CD14-positive monocyte (primary cell): ENCODE measurements around the gene PLCB1. TPM values are rescaled to one million over a fixed set of nuclear protein-coding genes. Genes with fewer than 3 reads are reported as not detected.

Source experiments
- DNase-seq, 3 donors: peaks; one replicate each; pipeline ENCODE4 v3.0.0-alpha.2; 2011 to 2022
- H2AFZ ChIP-seq: 2 replicates; pipeline ENCODE4 v1.6.0; 2012; ENCODE audit warnings: mild to moderate bottlenecking, low read depth, low read length, inconsistent platforms; ENCODE audit not compliant: insufficient read depth, poor library complexity, severe bottlenecking
- H3K27ac ChIP-seq, 2 donors: 1 replicate in 1 of 2; 2 replicates in 1 of 2; pipeline ENCODE4 v1.5.1; 2012 to 2013; ENCODE audit warnings: low read length in 2 of 2, control low read depth in 1 of 2, inconsistent platforms in 1 of 2, low read depth in 1 of 2, mild to moderate bottlenecking in 1 of 2
- H3K27me3 ChIP-seq, 2 donors: one replicate each; pipeline versions ENCODE4 v1.6.0 to v1.6.1; 2011 to 2013; ENCODE audit warnings: low read length in 2 of 2; ENCODE audit not compliant: control insufficient read depth in 2 of 2, insufficient read depth in 2 of 2
- H3K36me3 ChIP-seq, 2 donors: replicated peaks in 1 of 2; 1 replicate in 1 of 2; 2 replicates in 1 of 2; pipeline versions ENCODE4 v1.5.1 to v1.6.1; 2012 to 2013; ENCODE audit warnings: low read length in 2 of 2, control low read depth in 1 of 2, inconsistent platforms in 1 of 2, mild to moderate bottlenecking in 1 of 2; ENCODE audit not compliant: insufficient read depth in 2 of 2, control insufficient read depth in 1 of 2
- H3K4me1 ChIP-seq, 2 donors: 1 replicate in 1 of 2; 2 replicates in 1 of 2; pipeline versions ENCODE4 v1.5.1 to v1.6.1; 2012 to 2013; ENCODE audit warnings: low read length in 2 of 2, control low read depth in 1 of 2, inconsistent platforms in 1 of 2, mild to moderate bottlenecking in 1 of 2, moderate library complexity in 1 of 2; ENCODE audit not compliant: insufficient read depth in 2 of 2, control insufficient read depth in 1 of 2
- H3K4me2 ChIP-seq: replicated peaks from 2 replicates; pipeline ENCODE3; 2012; ENCODE audit warnings: low read length, moderate library complexity, mild to moderate bottlenecking; ENCODE audit not compliant: poor library complexity, severe bottlenecking; ENCODE audit errors: extremely low read depth
- H3K4me3 ChIP-seq, 3 experiments: fragments of 200-600 bp in 1 of 3; sonication (generic) in 1 of 3; replicated peaks in 1 of 3; 1 replicate in 2 of 3; 2 replicates in 1 of 3; pipeline ENCODE4 v1.5.1; 2011 to 2013; ENCODE audit warnings: low read length in 3 of 3, mild to moderate bottlenecking in 3 of 3, control low read depth in 2 of 3, low read depth in 2 of 3, inconsistent platforms in 1 of 3, moderate library complexity in 1 of 3
- H3K79me2 ChIP-seq: 2 replicates; pipeline ENCODE4 v1.6.0; 2012; ENCODE audit warnings: mild to moderate bottlenecking, control low read depth, inconsistent platforms, low read length, moderate library complexity; ENCODE audit not compliant: insufficient read depth
- H3K9ac ChIP-seq: 2 replicates; pipeline ENCODE4 v1.6.0; 2017; ENCODE audit warnings: low read length, mild to moderate bottlenecking; ENCODE audit not compliant: insufficient read depth, poor library complexity, severe bottlenecking
- H3K9me3 ChIP-seq, 2 donors: replicated peaks in 1 of 2; 1 replicate in 1 of 2; 2 replicates in 1 of 2; pipeline versions ENCODE4 v1.5.1 to v1.6.1; 2012 to 2013; ENCODE audit warnings: low read length in 2 of 2, control low read depth in 1 of 2; ENCODE audit not compliant: control insufficient read depth in 1 of 2, insufficient read depth in 1 of 2
- H4K20me1 ChIP-seq: 2 replicates; pipeline ENCODE4 v1.6.0; 2012; ENCODE audit warnings: mild to moderate bottlenecking, low read length, control low read depth, moderate library complexity; ENCODE audit not compliant: insufficient read depth
- H3K27ac Mint-ChIP-seq, 7 donors: one replicate each; pipeline ENCODE4 v1.8.0; 2020; ENCODE audit warnings: mild to moderate bottlenecking in 7 of 7, mixed read lengths in 7 of 7, moderate library complexity in 6 of 7, inconsistent platforms in 2 of 7
- H3K27me3 Mint-ChIP-seq, 3 donors: one replicate each; pipeline ENCODE4 v1.8.0; 2021 to 2022; ENCODE audit warnings: low read depth in 3 of 3, mild to moderate bottlenecking in 3 of 3, mixed read lengths in 3 of 3, moderate library complexity in 3 of 3, inconsistent platforms in 1 of 3
- H3K36me3 Mint-ChIP-seq, 2 donors: one replicate each; pipeline ENCODE4 v1.8.0; 2020; ENCODE audit warnings: mixed read lengths in 2 of 2, inconsistent platforms in 1 of 2, mild to moderate bottlenecking in 1 of 2
- H3K4me1 Mint-ChIP-seq: one replicate; pipeline ENCODE4 v1.8.0; 2020; ENCODE audit warnings: mild to moderate bottlenecking, mixed read lengths
- H3K4me3 Mint-ChIP-seq, 2 donors: one replicate each; pipeline ENCODE4 v1.8.0; 2020; ENCODE audit warnings: mild to moderate bottlenecking in 2 of 2, mixed read lengths in 2 of 2, moderate library complexity in 1 of 2
- H3K9me3 Mint-ChIP-seq, 7 donors: one replicate each; pipeline ENCODE4 v1.8.0; 2020 to 2022; ENCODE audit warnings: mixed read lengths in 7 of 7, mild to moderate bottlenecking in 6 of 7, moderate library complexity in 6 of 7, inconsistent platforms in 2 of 7
- WGBS: methylation state at CpG from one replicate; pipeline ENCODE4 v1.1.5; 2013; ENCODE audit warnings: missing lambda C conversion rate; ENCODE audit not compliant: insufficient coverage; 5-methylcytosine and 5-hydroxymethylcytosine counted together
- intact Hi-C, 2 donors: fragments of 100-400 bp; cut with micrococcal nuclease; formaldehyde crosslinking; loops; one replicate each; pipeline versions ENCODE4 v1.15.0 to v1.15.1; 2023
- polyA plus RNA-seq, 3 donors: library from polyadenylated mRNA; depleted of rRNA in 1 of 3; unstranded in 2 of 3; stranded (reverse) in 1 of 3; fragments of 300-500 nt in 2 of 3; fragments of >200 nt in 1 of 3; fragmentation: Illumina TruSeq in 2 of 3; gene quantifications; 1 replicate in 2 of 3; 2 replicates in 1 of 3; pipeline ENCODE4 v1.2.3, GENCODE V29; 2012 to 2021
- TF ChIP-seq, protein P1 (sequence below): fragments of 200-600 bp; IDR thresholded peaks from one replicate; pipeline ENCODE4 v1.8.0; 2022; ENCODE audit warnings: antibody characterized with exemption, mild to moderate bottlenecking

Gene PLCB1
- polyA plus RNA-seq, 3 donors: 8.6 to 16.4 (median 13.2) TPM

DNA sequence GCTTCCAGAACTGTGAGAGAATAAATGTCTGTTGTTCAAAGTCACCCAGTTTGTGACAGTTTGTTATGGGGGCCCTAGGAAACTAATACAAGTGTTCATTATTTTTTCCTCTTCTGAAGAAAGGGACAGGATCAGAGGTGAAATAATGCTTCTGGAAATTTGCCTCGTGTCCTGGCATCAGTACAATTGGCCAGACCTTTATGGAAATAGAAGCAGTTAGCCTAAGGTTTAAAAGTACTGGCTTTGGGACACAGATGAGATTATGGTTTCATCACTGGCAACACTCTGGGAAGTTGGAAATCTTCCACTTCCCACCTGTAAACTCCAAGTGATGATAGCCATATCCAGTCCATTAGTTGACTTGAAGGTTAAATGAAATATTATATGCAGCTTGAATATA is 88.7 kb downstream of the PLCB1 start:
- Histone ChIP-seq H3K36me3 (no peaks in the 10 kb centered on the region), H3K4me2 (no peak overlapping the region), H3K9me3 (no peaks in the 10 kb centered on the region), H3K79me2 (no peaks in the 10 kb centered on the region), H2AFZ (no peak overlapping the region), H4K20me1 (peaks cover 29% of the 10 kb centered on the region), H3K27ac (no peak overlapping the region), H3K27me3 (no peaks in the 10 kb centered on the region), H3K9ac (no peak overlapping the region), H3K4me3 (no peak overlapping the region), H3K4me1 (no peaks in the 10 kb centered on the region)
- 100% methylated on average over 1 of the region's 1 CpG for WGBS
- H3K4me1 Mint-ChIP-seq: peaks cover 8% of the 10 kb centered on the region
- H3K27ac Mint-ChIP-seq: peak overlapping the region in 1 of 7 donors; percentile 15
- H3K4me3 Mint-ChIP-seq: no peak overlapping the region
- intact Hi-C loops: no loop called here
- H3K36me3 Mint-ChIP-seq: no peaks in the 10 kb centered on the region
- no peak for DNase-seq
- no peaks in the 10 kb centered on the region for H3K27me3 Mint-ChIP-seq
- TF ChIP-seq, protein P1, sequence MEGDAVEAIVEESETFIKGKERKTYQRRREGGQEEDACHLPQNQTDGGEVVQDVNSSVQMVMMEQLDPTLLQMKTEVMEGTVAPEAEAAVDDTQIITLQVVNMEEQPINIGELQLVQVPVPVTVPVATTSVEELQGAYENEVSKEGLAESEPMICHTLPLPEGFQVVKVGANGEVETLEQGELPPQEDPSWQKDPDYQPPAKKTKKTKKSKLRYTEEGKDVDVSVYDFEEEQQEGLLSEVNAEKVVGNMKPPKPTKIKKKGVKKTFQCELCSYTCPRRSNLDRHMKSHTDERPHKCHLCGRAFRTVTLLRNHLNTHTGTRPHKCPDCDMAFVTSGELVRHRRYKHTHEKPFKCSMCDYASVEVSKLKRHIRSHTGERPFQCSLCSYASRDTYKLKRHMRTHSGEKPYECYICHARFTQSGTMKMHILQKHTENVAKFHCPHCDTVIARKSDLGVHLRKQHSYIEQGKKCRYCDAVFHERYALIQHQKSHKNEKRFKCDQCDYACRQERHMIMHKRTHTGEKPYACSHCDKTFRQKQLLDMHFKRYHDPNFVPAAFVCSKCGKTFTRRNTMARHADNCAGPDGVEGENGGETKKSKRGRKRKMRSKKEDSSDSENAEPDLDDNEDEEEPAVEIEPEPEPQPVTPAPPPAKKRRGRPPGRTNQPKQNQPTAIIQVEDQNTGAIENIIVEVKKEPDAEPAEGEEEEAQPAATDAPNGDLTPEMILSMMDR: no peak
- peaks cover 0 to 1% (median 0%) of the 10 kb centered on the region in 7 donors for H3K9me3 Mint-ChIP-seq

- H3K4me3 ChIP-seq: no peak overlapping the region
- intact Hi-C loops: no loop called here
- H3K79me2 ChIP-seq: no peaks in the 10 kb centered on the region
- Mint-ChIP-seq H3K27ac (no peak overlapping the region), H3K36me3 (peaks cover 0 to 2% of the 10 kb centered on the region in 2 donors), H3K9me3 (peaks cover 0 to 2% (median 0%) of the 10 kb centered on the region in 7 donors), H3K4me1 (peaks cover 17% of the 10 kb centered on the region), H3K27me3 (no peaks in the 10 kb centered on the region), H3K4me3 (no peak overlapping the region)
- no peaks in the 10 kb centered on the region for H3K36me3 ChIP-seq
- no peaks in the 10 kb centered on the region for H3K9me3 ChIP-seq
- WGBS: no CpG with 5 or more reads among the region's 3 CpGs
- H4K20me1 ChIP-seq: peaks cover 34% of the 10 kb centered on the region
- no peak overlapping the region for H2AFZ ChIP-seq
- no peak overlapping the region for H3K4me2 ChIP-seq
- no peak overlapping the region for H3K9ac ChIP-seq
- H3K27ac ChIP-seq: no peak overlapping the region
- no peaks in the 10 kb centered on the region for H3K4me1 ChIP-seq
- no peak for DNase-seq
- TF ChIP-seq, protein P1: no peak
- no peaks in the 10 kb centered on the region for H3K27me3 ChIP-seq
Measured at GRCh38 chr20:8221887-8222419, 89.9 kb downstream of the PLCB1 start.
